ENCODE data around the gene OSBPL5. TPM values are rescaled to one million over a fixed set of nuclear protein-coding genes. Genes with fewer than 3 reads are reported as not detected.

The OSBPL5 gene
- total RNA-seq, 1 experiment from 2014 or later, result 28.4 TPM

DNA sequence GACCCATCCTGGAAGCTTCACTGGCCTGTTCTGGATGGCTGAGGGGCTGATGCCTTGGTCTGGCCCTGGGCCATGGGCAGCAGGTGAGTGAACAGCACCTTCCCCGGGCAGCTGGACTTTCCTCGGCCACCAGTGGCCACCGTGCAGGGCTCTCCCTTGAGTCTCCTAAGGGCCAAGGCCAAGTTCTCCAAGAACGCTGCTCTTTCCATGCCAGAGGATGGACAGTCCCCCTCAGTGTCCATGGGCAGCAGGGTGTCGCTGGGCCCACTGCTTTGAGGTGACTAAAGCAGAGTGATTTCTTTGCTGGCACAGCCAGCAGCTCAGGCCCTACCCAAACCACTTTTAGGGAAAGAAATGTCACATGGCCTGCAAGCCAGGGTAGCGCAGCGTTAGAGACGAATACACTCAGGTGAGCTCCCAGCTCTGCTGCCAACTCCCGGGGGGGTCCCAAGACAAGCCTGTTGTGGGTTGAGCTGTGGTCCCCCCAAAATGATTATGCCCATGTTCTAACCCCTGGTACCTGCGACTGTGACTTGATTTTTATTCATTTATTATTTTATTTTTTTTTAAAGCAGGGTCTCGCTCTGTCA is 104.6 kb downstream of the OSBPL5 start:
- intact Hi-C loops (cut with micrococcal nuclease; ENCODE audit: unreplicated experiment), result no loop called here
- H3K36me3 ChIP-seq (ENCODE audit: insufficient read depth, low read length, poor library complexity, severe bottlenecking), result no peaks in the 10 kb centered on the region
- H3K9me3 ChIP-seq (ENCODE audit: low read depth, low read length, poor library complexity, severe bottlenecking), result no peaks in the 10 kb centered on the region
- TF ChIP-seq, protein P1, sequence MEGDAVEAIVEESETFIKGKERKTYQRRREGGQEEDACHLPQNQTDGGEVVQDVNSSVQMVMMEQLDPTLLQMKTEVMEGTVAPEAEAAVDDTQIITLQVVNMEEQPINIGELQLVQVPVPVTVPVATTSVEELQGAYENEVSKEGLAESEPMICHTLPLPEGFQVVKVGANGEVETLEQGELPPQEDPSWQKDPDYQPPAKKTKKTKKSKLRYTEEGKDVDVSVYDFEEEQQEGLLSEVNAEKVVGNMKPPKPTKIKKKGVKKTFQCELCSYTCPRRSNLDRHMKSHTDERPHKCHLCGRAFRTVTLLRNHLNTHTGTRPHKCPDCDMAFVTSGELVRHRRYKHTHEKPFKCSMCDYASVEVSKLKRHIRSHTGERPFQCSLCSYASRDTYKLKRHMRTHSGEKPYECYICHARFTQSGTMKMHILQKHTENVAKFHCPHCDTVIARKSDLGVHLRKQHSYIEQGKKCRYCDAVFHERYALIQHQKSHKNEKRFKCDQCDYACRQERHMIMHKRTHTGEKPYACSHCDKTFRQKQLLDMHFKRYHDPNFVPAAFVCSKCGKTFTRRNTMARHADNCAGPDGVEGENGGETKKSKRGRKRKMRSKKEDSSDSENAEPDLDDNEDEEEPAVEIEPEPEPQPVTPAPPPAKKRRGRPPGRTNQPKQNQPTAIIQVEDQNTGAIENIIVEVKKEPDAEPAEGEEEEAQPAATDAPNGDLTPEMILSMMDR (conservative IDR thresholded peaks at IDR 0.05; ENCODE audit: low read depth, low read length), result no peak
- TF ChIP-seq EZH2 (IDR thresholded peaks at IDR 0.05; ENCODE audit: borderline replicate concordance, low read depth, low read length, poor library complexity, severe bottlenecking), result no peak
- no peak overlapping the region for H3K4me3 ChIP-seq (ENCODE audit: low read depth, low read length, poor library complexity, severe bottlenecking)
- no TSS peak for BruUV-seq (replicated peaks)
- ChIA-PET POLR2A (ENCODE audit: low non-redundant PET) (interaction anchor here (0.7 kb wide), 1 partner anchor 104 kb away, joined by 3 read pairs; no protein-coding TSS in a partner anchor), CTCF (no interaction called here)
- peaks cover 6% of the 10 kb centered on the region for H3K4me1 ChIP-seq (ENCODE audit: insufficient read depth, low read length, poor library complexity, severe bottlenecking)
- no peaks in the 10 kb centered on the region for H3K27me3 ChIP-seq (replicated peaks; ENCODE audit: insufficient read depth, low read depth, low read length, poor library complexity)
- DNase-seq (ENCODE audit: low spot score), result no peak
- no peak overlapping the region for H3K27ac ChIP-seq (ENCODE audit: low read depth, low read length, poor library complexity, severe bottlenecking)

DNA sequence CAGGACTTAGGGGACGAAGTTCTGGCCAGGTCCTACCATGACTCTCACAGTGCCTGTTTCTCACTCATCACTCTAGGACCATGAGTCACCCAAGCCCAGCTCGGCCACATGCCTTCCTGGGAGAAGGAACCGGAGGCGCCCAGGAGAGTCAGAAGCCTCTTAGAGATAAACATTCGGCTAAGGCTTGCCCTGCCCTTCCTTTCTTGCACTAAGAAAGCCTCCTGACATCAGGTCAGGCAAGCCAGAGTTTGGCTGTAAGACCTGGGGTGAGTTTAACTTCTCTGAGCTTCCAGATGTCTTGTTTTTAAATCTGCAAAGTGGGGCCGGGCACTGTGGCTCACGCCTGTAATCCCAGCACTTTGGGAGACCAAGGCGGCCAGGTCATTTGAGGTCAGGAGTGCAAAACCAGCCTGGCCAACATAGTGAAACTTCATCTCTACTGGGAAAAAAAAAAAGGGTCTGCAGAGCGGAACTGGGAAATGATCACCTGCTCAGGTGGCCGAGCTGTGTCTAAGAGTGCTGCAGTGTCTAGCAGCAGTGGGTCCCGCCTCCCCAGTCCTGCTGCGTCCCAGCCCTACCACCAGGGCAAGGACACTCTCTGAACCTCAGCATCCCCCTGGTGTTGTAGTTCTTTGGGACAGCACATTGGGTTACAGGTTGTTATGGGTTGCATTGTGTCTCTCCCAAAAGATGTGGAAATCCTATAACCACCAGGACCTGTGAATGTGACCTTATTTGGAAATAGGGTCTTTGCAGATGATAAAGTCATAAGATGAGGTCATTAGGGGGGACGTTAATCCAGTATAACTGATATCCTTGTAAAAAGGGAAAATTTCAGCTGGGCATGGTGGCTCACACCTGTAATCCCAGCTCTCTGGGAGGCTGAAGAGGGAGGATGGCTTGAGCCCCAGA is 106.1 kb downstream of the OSBPL5 start:
- no peak overlapping the region for H3K4me3 ChIP-seq (ENCODE audit: low read depth, low read length, poor library complexity, severe bottlenecking)
- H3K4me1 ChIP-seq (ENCODE audit: insufficient read depth, low read length, poor library complexity, severe bottlenecking), result peaks cover 6% of the 10 kb centered on the region
- POLR2A ChIA-PET (ENCODE audit: low non-redundant PET), result no interaction called here
- no peak overlapping the region for H3K27ac ChIP-seq (ENCODE audit: low read depth, low read length, poor library complexity, severe bottlenecking)
- TF ChIP-seq EZH2 (IDR thresholded peaks at IDR 0.05; ENCODE audit: borderline replicate concordance, low read depth, low read length, poor library complexity, severe bottlenecking), result no peak
- TF ChIP-seq, protein P1 (conservative IDR thresholded peaks at IDR 0.05; ENCODE audit: low read depth, low read length), result no peak
- CTCF ChIA-PET, result no interaction called here
- H3K27me3 ChIP-seq (replicated peaks; ENCODE audit: insufficient read depth, low read depth, low read length, poor library complexity), result no peaks in the 10 kb centered on the region
- intact Hi-C loops (cut with micrococcal nuclease; ENCODE audit: unreplicated experiment), result no loop called here
- no peaks in the 10 kb centered on the region for H3K9me3 ChIP-seq (ENCODE audit: low read depth, low read length, poor library complexity, severe bottlenecking)
- no TSS peak for BruUV-seq (replicated peaks)
- DNase-seq (ENCODE audit: low spot score), result no peak
- H3K36me3 ChIP-seq (ENCODE audit: insufficient read depth, low read length, poor library complexity, severe bottlenecking), result peaks cover 8% of the 10 kb centered on the region

DNA sequence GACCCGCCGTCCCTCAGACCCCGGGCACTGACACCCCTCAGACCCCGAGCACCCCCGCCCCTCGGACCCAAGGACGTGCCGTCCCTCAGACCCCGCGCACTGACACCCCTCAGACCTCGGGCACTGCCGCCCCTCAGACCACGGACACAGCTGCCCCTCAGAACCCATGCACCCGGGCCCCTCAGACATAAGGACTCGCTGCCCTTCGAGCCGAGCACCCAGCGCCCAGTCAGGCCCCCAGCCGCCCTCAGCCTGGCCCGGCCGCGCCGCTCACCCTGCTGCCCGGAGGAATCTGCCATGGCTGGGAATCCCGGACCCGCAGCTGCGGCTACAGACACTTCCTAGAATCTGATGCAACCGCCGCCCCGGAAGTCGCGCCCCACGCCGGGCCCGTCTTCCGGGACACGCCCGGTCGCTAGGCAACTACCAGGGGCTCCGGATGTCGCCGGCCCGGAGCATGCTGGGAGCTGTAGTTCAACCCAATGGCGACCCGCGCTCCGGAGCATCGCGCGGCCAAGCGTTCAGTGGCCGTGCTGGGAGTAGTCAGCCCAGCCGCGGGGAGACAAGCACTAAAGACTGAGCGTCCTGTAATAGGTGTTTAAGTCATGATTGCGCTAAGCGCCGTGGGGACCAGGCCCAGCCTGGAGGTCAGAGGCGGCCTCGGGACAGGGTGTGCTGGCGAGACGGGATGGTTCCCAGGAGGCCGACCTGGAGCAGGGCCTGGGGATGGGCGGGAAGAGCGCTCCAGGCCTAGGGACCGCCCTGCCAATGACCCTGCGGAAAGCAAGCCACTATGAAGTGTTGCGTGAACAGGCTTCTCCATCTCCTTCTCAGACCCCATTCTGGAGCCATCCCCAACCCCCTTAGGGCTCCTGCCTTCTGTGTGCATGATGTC is 107.8 kb downstream of the OSBPL5 start, which contains the start of gene CARS1:
CARS1 (minus strand) TSS at position 355 of the 895 bp plus-strand sequence; CDS start at position 299, 56 bp downstream.
- ChIA-PET CTCF (no interaction called here), POLR2A (ENCODE audit: low non-redundant PET) (interaction anchor here (0.5 to 0.7 kb wide), 2 partner anchors 65 to 283 kb away, joined by 3 read pairs; no protein-coding TSS in a partner anchor)
- TF ChIP-seq EZH2 (IDR thresholded peaks at IDR 0.05; ENCODE audit: borderline replicate concordance, low read depth, low read length, poor library complexity, severe bottlenecking), result no peak
- TF ChIP-seq, protein P1 (conservative IDR thresholded peaks at IDR 0.05; ENCODE audit: low read depth, low read length), result no peak
- peak; percentile 96 for DNase-seq (ENCODE audit: low spot score)
- no TSS peak for BruUV-seq (replicated peaks)
- Histone ChIP-seq H3K4me1 (ENCODE audit: insufficient read depth, low read length, poor library complexity, severe bottlenecking) (peaks cover 11% of the 10 kb centered on the region), H3K27me3 (replicated peaks; ENCODE audit: insufficient read depth, low read depth, low read length, poor library complexity) (no peaks in the 10 kb centered on the region), H3K9me3 (ENCODE audit: low read depth, low read length, poor library complexity, severe bottlenecking) (no peaks in the 10 kb centered on the region), H3K36me3 (ENCODE audit: insufficient read depth, low read length, poor library complexity, severe bottlenecking) (peaks cover 9% of the 10 kb centered on the region), H3K27ac (ENCODE audit: low read depth, low read length, poor library complexity, severe bottlenecking) (peak within 1 kb of the TSS; percentile 99), H3K4me3 (ENCODE audit: low read depth, low read length, poor library complexity, severe bottlenecking) (peak within 1 kb of the TSS; percentile 100)
- intact Hi-C loops (cut with micrococcal nuclease; ENCODE audit: unreplicated experiment), result no loop called here
